GM12864 (cell line): Measurements from ENCODE around the gene UFD1.

Source experiments
- DNase-seq: peaks from one replicate; pipeline ENCODE4 v3.0.0-alpha.2; 2011; ENCODE audit warnings: low read depth
- H3K4me3 ChIP-seq: 2 replicates; pipeline ENCODE4 v1.5.1; 2011; ENCODE audit warnings: mild to moderate bottlenecking, low read depth, low read length, control low read depth
- TF ChIP-seq, protein P1 (sequence below): IDR thresholded peaks from 2 replicates; pipeline ENCODE4 v1.5.1; 2011; ENCODE audit warnings: low read depth, mild to moderate bottlenecking, moderate library complexity, low read length, control low read depth, inconsistent platforms; ENCODE audit errors: missing control alignments

Gene UFD1

DNA sequence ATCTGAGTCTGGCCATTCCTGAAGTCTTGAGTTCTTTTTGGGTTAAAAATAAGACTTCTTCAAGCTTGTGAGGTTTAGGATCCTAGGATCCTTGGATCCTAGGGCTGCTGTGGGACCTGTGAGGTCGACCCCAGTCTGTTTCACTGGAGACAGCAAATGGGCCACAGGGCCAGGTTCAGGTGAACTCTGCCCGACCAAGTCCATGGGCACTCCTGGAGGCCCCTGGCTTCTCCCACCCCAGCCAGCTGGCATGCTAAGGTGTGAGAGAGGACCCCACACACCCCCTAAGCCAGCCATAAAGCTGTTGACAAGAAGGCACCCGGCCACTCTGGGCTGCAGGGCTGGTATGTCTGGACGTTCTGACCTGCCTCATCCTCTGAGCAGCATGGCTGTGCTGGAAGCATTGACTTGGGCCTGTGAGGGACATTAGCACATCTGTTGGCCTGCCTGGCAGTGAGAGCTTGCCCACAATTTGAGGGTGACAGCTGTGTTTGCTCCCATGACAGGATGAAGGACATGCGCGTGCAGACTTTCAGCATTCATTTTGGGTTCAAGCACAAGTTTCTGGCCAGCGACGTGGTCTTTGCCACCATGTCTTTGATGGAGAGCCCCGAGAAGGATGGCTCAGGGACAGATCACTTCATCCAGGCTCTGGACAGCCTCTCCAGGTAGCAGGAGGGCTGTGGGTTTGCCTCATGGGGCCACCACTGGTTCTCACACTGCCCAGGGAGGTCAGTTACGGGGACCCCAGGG lies 29.2 kb upstream of the UFD1 start:
- H3K4me3 ChIP-seq: no peak overlapping the region
- no peak for DNase-seq
- TF ChIP-seq, protein P1, sequence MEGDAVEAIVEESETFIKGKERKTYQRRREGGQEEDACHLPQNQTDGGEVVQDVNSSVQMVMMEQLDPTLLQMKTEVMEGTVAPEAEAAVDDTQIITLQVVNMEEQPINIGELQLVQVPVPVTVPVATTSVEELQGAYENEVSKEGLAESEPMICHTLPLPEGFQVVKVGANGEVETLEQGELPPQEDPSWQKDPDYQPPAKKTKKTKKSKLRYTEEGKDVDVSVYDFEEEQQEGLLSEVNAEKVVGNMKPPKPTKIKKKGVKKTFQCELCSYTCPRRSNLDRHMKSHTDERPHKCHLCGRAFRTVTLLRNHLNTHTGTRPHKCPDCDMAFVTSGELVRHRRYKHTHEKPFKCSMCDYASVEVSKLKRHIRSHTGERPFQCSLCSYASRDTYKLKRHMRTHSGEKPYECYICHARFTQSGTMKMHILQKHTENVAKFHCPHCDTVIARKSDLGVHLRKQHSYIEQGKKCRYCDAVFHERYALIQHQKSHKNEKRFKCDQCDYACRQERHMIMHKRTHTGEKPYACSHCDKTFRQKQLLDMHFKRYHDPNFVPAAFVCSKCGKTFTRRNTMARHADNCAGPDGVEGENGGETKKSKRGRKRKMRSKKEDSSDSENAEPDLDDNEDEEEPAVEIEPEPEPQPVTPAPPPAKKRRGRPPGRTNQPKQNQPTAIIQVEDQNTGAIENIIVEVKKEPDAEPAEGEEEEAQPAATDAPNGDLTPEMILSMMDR: no peak

- no peak for DNase-seq
Measured at GRCh38 chr22:19507534-19507861, 28.5 kb upstream of the UFD1 start.

DNA sequence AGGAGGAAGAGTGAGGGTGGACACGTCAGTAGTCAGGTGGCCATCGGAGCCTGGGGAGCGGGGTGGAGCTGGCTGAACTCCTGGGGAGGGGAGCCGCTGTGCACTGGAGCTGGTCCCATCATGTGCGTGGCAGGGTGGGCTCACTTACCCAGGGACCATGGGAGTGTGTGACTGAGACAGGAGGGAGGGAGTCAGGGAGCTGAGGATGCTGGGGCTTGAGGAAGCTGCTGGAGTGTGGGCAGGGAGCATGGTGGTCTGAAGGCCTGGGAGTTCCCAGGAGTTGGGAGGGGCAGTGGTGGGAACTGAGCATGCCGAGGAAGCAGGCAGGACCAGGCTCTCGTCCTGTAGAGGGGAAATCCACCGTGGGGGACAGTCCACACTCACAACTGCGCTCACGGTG lies 27.2 kb upstream of the UFD1 start:
- TF ChIP-seq, protein P1: no peak
- no peak for DNase-seq
- H3K4me3 ChIP-seq: no peak overlapping the region

More at GRCh38 chr22:19507534-19507861, 28.5 kb upstream of the UFD1 start:
- TF ChIP-seq, protein P1: no peak
- no peak overlapping the region for H3K4me3 ChIP-seq

DNA sequence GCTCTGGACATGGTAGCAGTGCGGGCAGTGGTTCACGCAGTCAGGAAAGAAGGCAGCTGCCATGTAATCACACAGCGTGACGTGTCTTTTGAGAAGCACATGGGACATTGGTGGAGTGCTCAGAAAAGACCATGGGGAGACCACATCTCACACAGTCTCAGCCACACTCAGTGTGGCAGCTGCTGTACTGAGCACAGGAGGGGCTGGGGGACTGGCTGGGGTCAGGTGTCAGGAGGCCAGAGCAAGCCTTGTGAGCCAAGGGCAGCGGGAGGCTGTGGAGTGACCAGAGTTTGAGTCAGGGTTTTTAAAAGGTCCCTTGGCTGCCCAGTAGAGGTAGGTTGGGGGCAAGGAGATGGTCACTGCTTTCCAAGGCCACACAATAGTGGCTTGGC lies 26.7 kb upstream of the UFD1 start:
- no peak for DNase-seq
- TF ChIP-seq, protein P1: no peak
- H3K4me3 ChIP-seq: no peak overlapping the region

DNA sequence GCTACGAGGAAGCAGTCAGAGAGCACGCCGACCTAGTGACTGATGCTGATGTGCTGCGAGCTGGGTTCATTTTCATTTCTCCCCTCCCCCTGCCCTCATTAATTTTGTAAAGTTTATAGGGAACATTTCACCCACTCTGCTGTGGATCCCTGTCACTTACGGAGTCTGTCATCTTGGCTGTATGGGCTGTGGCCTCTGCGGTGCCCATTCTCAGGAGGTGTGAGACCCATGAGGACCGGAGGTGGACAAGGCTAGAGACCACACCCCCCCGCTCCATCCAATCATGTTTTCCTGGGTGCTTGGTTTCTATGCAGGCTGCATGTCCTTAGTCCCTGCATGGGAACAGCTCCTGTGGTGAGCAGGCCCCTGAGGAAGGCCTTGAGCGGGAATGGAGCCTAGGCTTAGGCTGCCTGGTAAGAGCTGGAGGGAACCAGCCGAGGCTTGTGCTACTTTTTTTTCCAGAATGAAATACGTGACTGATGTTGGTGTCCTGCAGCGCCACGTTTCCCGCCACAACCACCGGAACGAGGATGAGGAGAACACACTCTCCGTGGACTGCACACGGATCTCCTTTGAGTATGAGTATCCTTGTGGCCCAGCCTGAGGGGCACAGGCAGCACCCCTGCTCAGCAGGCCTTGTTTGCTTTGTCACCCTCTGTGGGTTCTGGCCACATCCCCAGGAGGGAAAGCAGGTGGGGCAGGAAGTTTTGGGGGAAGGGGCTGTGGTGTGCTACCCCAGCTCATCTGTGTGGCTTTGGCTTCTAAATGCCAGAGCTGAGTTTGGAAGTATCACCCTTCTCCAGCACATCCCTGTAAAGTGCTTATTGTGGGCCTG lies 26.1 kb upstream of the UFD1 start:
- H3K4me3 ChIP-seq: no peak overlapping the region
- TF ChIP-seq, protein P1: no peak
- DNase-seq: no peak

GRCh38 chr22:19503869-19504268 lies 24.9 kb upstream of the UFD1 start:
- H3K4me3 ChIP-seq: no peak overlapping the region
- DNase-seq: no peak
- TF ChIP-seq, protein P1: no peak
